ENCODE measurements around the gene TMEM207.
"Not testable (repeated sequence)": the region's sequence is repeated elsewhere in the genome, so short reads cannot be mapped to it uniquely, and the experiment has no call there.

TMEM207 gene

GRCh38 chr3:190449801-190450200 is at the start of gene TMEM207:
Gene TMEM207 (minus strand): TSS chr3:190449901. CDS start chr3:190449809, 92 bp downstream.
- DNase-seq (ENCODE audit: low read depth) = no peak

- DNase-seq (ENCODE audit: low read depth) = no peak
These were observed 49.4 kb upstream of the TMEM207 start for GRCh38 chr3:190499122-190499521.

GRCh38 chr3:190498293-190498692 is 48.6 kb upstream of the TMEM207 start:
- no peak for DNase-seq (ENCODE audit: low read depth)

- no peak for DNase-seq (ENCODE audit: low read depth)
These were observed 48.1 kb upstream of the TMEM207 start for GRCh38 chr3:190497811-190498210.

GRCh38 chr3:190496859-190497258 is 47.2 kb upstream of the TMEM207 start:
- no peak for DNase-seq (ENCODE audit: low read depth)

- DNase-seq (ENCODE audit: low read depth) = peak; percentile 1
These were observed 46.1 kb upstream of the TMEM207 start for GRCh38 chr3:190495796-190496195.

- no peak for DNase-seq (ENCODE audit: low read depth)
These were observed 45.7 kb upstream of the TMEM207 start for GRCh38 chr3:190495354-190495753.

GRCh38 chr3:190494907-190495306 is 45.2 kb upstream of the TMEM207 start:
- no peak for DNase-seq (ENCODE audit: low read depth)

- no peak for DNase-seq (ENCODE audit: low read depth)
These were observed 43.3 kb upstream of the TMEM207 start for GRCh38 chr3:190492966-190493365.

GRCh38 chr3:190492129-190492528 is 42.4 kb upstream of the TMEM207 start:
- no peak for DNase-seq (ENCODE audit: low read depth)

- DNase-seq (ENCODE audit: low read depth) = no peak
These were observed 41.9 kb upstream of the TMEM207 start for GRCh38 chr3:190491533-190492054.

GRCh38 chr3:190486908-190487607 is 37.4 kb upstream of the TMEM207 start:
- no peak for DNase-seq (ENCODE audit: low read depth)

GRCh38 chr3:190486533-190486864 is 36.8 kb upstream of the TMEM207 start:
- DNase-seq (ENCODE audit: low read depth) = no peak

- DNase-seq (ENCODE audit: low read depth) = no peak
These were observed 36.3 kb upstream of the TMEM207 start for GRCh38 chr3:190485830-190486532.

GRCh38 chr3:190481779-190482178 is 32.1 kb upstream of the TMEM207 start:
- DNase-seq (ENCODE audit: low read depth) = no peak

- DNase-seq (ENCODE audit: low read depth) = not testable (repeated sequence)
These were observed 23.6 kb upstream of the TMEM207 start for GRCh38 chr3:190473261-190473660.

- no peak for DNase-seq (ENCODE audit: low read depth)
These were observed 18.2 kb upstream of the TMEM207 start for GRCh38 chr3:190467922-190468321.

- no peak for DNase-seq (ENCODE audit: low read depth)
These were observed 8.3 kb upstream of the TMEM207 start for GRCh38 chr3:190458040-190458439.

GRCh38 chr3:190456770-190457169 is 7.1 kb upstream of the TMEM207 start:
- no peak for DNase-seq (ENCODE audit: low read depth)

GRCh38 chr3:190455828-190456227 is 6.1 kb upstream of the TMEM207 start:
- no peak for DNase-seq (ENCODE audit: low read depth)

- DNase-seq (ENCODE audit: low read depth) = no peak
These were observed 1.4 kb downstream of the TMEM207 start for GRCh38 chr3:190448256-190448655.

- DNase-seq (ENCODE audit: low read depth) = no peak
These were observed 3.0 kb downstream of the TMEM207 start for GRCh38 chr3:190446573-190447279.

- DNase-seq (ENCODE audit: low read depth) = no peak
These were observed 5.0 kb downstream of the TMEM207 start for GRCh38 chr3:190444576-190445145.
